B cell (primary cell): ENCODE measurements around the gene ATP8B2. TPM values are rescaled to one million over a fixed set of nuclear protein-coding genes. Genes with fewer than 3 reads are reported as not detected.

ENCODE experiments used
- ATAC-seq: fragments of 200-7000 bp; cut with Tn5 transposase; one replicate; pipeline ENCODE4 v1.10.0; 2021; ENCODE audit warnings: low read depth, mild to moderate bottlenecking, moderate number of reproducible peaks, moderate library complexity
- CTCF ChIA-PET: fragments of 350-600 bp; sonication (Branson Sonifier 250); formaldehyde crosslinking; loops from one replicate; lab custom pipeline; 2021; ENCODE audit warnings: antibody characterized with exemption, inconsistent platforms; lab: Charles Lee
- POLR2A ChIA-PET: fragments of 350-600 bp; sonication (Branson Sonifier 250); formaldehyde crosslinking; loops from one replicate; lab custom pipeline; 2021; ENCODE audit warnings: antibody characterized with exemption; lab: Charles Lee
- DNase-seq: peaks from one replicate; pipeline ENCODE4 v3.0.0; 2013
- H2AFZ ChIP-seq: 2 replicates; pipeline ENCODE4 v1.6.1; 2012; ENCODE audit warnings: mild to moderate bottlenecking, low read depth, low read length; ENCODE audit not compliant: insufficient read depth, poor library complexity, severe bottlenecking
- H3K27ac ChIP-seq, 2 donors: 1 replicate in 1 of 2; 2 replicates in 1 of 2; pipeline ENCODE4 v1.5.1; 2012 to 2013; ENCODE audit warnings: low read length in 2 of 2, mild to moderate bottlenecking in 2 of 2, moderate library complexity in 1 of 2
- H3K27me3 ChIP-seq, 4 experiments: fragments of 200-600 bp in 1 of 4; sonication (generic) in 1 of 4; replicated peaks in 1 of 4; 1 replicate in 2 of 4; 2 replicates in 2 of 4; pipeline versions ENCODE4 v1.6.1 to v1.7.0; 2013 to 2016; ENCODE audit warnings: low read length in 3 of 4, mild to moderate bottlenecking in 2 of 4, mixed read lengths in 1 of 4, moderate library complexity in 1 of 4; ENCODE audit not compliant: insufficient read depth in 4 of 4, control insufficient read depth in 3 of 4; ENCODE audit errors: control extremely low read depth in 1 of 4
- H3K36me3 ChIP-seq, 2 experiments: replicated peaks in 1 of 2; 1 replicate in 1 of 2; 2 replicates in 1 of 2; pipeline versions ENCODE4 v1.6.1 to v1.7.1; 2013; ENCODE audit warnings: low read length in 1 of 2; ENCODE audit not compliant: insufficient read depth in 2 of 2, control insufficient read depth in 1 of 2; ENCODE audit errors: control extremely low read depth in 1 of 2, extremely low read depth in 1 of 2
- H3K4me1 ChIP-seq, 2 donors: fragments of 200-600 bp in 1 of 2; sonication (generic) in 1 of 2; 1 replicate in 1 of 2; 2 replicates in 1 of 2; pipeline versions ENCODE4 v1.5.1 to v1.6.1; 2013 to 2017; ENCODE audit warnings: low read length in 2 of 2; ENCODE audit not compliant: control insufficient read depth in 2 of 2, insufficient read depth in 2 of 2
- H3K4me2 ChIP-seq: replicated peaks from 2 replicates; pipeline ENCODE3; 2012; ENCODE audit warnings: mild to moderate bottlenecking, low read depth, low read length; ENCODE audit not compliant: poor library complexity, severe bottlenecking
- H3K4me3 ChIP-seq, 5 experiments: fragments of 200-600 bp in 1 of 5; sonication (generic) in 1 of 5; 1 replicate in 3 of 5; 2 replicates in 2 of 5; pipeline versions ENCODE4 v1.5.1 to v1.7.0; 2011 to 2016; ENCODE audit warnings: low read length in 4 of 5, mild to moderate bottlenecking in 4 of 5, low read depth in 2 of 5, control low read depth in 1 of 5, moderate library complexity in 1 of 5; ENCODE audit not compliant: insufficient read depth in 1 of 5; ENCODE audit errors: control extremely low read depth in 1 of 5, extremely low read depth in 1 of 5
- H3K79me2 ChIP-seq: fragments of 200-600 bp; sonication (generic); one replicate; pipeline ENCODE4 v1.6.0; 2016; ENCODE audit warnings: low read length; ENCODE audit not compliant: control insufficient read depth, insufficient read depth
- H3K9ac ChIP-seq: fragments of 200-600 bp; sonication (generic); 2 replicates; pipeline ENCODE4 v1.6.1; 2017; ENCODE audit warnings: mild to moderate bottlenecking, low read length, moderate library complexity
- H3K9me3 ChIP-seq, 3 donors: one replicate each; pipeline versions ENCODE4 v1.6.1 to v1.7.1; 2013; ENCODE audit warnings: low read length in 2 of 3; ENCODE audit not compliant: control insufficient read depth in 2 of 3, insufficient read depth in 1 of 3; ENCODE audit errors: control extremely low read depth in 1 of 3
- H4K20me1 ChIP-seq: 2 replicates; pipeline ENCODE4 v1.6.0; 2012; ENCODE audit warnings: mild to moderate bottlenecking, low read length; ENCODE audit not compliant: insufficient read depth, control insufficient read depth, poor library complexity, severe bottlenecking
- H3K27ac Mint-ChIP-seq: one replicate; pipeline ENCODE4 v1.8.0; 2021; ENCODE audit warnings: mixed read lengths
- H3K27me3 Mint-ChIP-seq: one replicate; pipeline ENCODE4 v1.8.0; 2021; ENCODE audit warnings: mixed read lengths
- H3K4me1 Mint-ChIP-seq: one replicate; pipeline ENCODE4 v1.8.0; 2021; ENCODE audit warnings: mixed read lengths
- H3K4me3 Mint-ChIP-seq: one replicate; pipeline ENCODE4 v1.8.0; 2021; ENCODE audit warnings: mixed read lengths
- H3K9me3 Mint-ChIP-seq: one replicate; pipeline ENCODE4 v1.8.0; 2022; ENCODE audit warnings: mixed read lengths; ENCODE audit not compliant: insufficient read depth
- CTCF ChIP-seq: fragments of 200-600 bp; IDR thresholded peaks from one replicate; pipeline ENCODE4 v1.8.0; 2022; ENCODE audit warnings: antibody characterized with exemption, mild to moderate bottlenecking
- EZH2 ChIP-seq: IDR thresholded peaks from 2 replicates; pipeline ENCODE4 v1.6.1; 2012; ENCODE audit warnings: borderline replicate concordance, low read depth, mild to moderate bottlenecking, moderate library complexity, low read length; ENCODE audit not compliant: insufficient read depth, poor library complexity, severe bottlenecking
- WGBS: methylation state at CpG from one replicate; pipeline ENCODE4 v1.1.5; 2013; ENCODE audit warnings: missing lambda C conversion rate; ENCODE audit not compliant: insufficient coverage; 5-methylcytosine and 5-hydroxymethylcytosine counted together
- intact Hi-C: fragments of 100-400 bp; cut with micrococcal nuclease; formaldehyde crosslinking; loops from one replicate; pipeline ENCODE4 v1.10.0; 2022
- polyA plus RNA-seq: library from polyadenylated mRNA; depleted of rRNA; stranded (reverse); fragments of >200 nt; gene quantifications from 2 replicates; pipeline ENCODE4 v1.2.3, GENCODE V29; 2012
- total RNA-seq, 2 donors: library from RNA; stranded (reverse); fragments of 120-200 nt in 1 of 2; gene quantifications; 1 replicate in 1 of 2; 2 replicates in 1 of 2; pipeline versions ENCODE4 v1.2.3 to v1.2.4, GENCODE V29; 2013 to 2022

ATP8B2 gene
- total and polyA plus RNA-seq, 2 donors (not counting 1 experiment from before 2014, with no cell fraction given) = 31.1 to 50.2 TPM

- no peak for TF ChIP-seq CTCF
- ChIA-PET POLR2A (interaction anchor here (0.6 kb wide), 1 partner anchor 489 kb away, joined by 5 read pairs; no protein-coding TSS in a partner anchor), CTCF (no interaction called here)
- no peaks in the 10 kb centered on the region for H3K27me3 ChIP-seq
- H3K4me2 ChIP-seq = no peak overlapping the region
- H3K4me1 ChIP-seq = peaks cover 0 to 7% of the 10 kb centered on the region in 2 donors
- no peak overlapping the region for H3K9ac ChIP-seq
- H3K36me3 ChIP-seq = no peaks in the 10 kb centered on the region
- no peak for ATAC-seq
- intact Hi-C loops = no loop called here
- H3K27ac ChIP-seq = no peak overlapping the region
- no peak for DNase-seq
- Mint-ChIP-seq H3K4me1 (peaks cover 6% of the 10 kb centered on the region), H3K9me3 (no peaks in the 10 kb centered on the region), H3K4me3 (no peak overlapping the region), H3K27ac (no peak overlapping the region), H3K27me3 (no peaks in the 10 kb centered on the region)
- peaks cover 0 to 7% (median 0%) of the 10 kb centered on the region in 3 donors for H3K9me3 ChIP-seq
- 94% methylated on average over 5 of the region's 9 CpGs for WGBS
- no peak overlapping the region for H2AFZ ChIP-seq
- H4K20me1 ChIP-seq = no peaks in the 10 kb centered on the region
- no peak overlapping the region for H3K4me3 ChIP-seq
- H3K79me2 ChIP-seq = no peaks in the 10 kb centered on the region
Measured at GRCh38 chr1:154391086-154391770, 65.9 kb downstream of the ATP8B2 start.

- Histone ChIP-seq H3K27me3 (no peaks in the 10 kb centered on the region), H2AFZ (no peak overlapping the region), H3K4me2 (no peak overlapping the region), H3K36me3 (no peaks in the 10 kb centered on the region), H3K79me2 (no peaks in the 10 kb centered on the region), H3K4me3 (no peak overlapping the region), H4K20me1 (no peaks in the 10 kb centered on the region), H3K27ac (no peak overlapping the region), H3K4me1 (peaks cover 0 to 7% of the 10 kb centered on the region in 2 donors), H3K9me3 (peaks cover 0 to 7% (median 0%) of the 10 kb centered on the region in 3 donors), H3K9ac (no peak overlapping the region)
- Mint-ChIP-seq H3K27ac (no peak overlapping the region), H3K27me3 (peaks cover 4% of the 10 kb centered on the region), H3K4me1 (peaks cover 1% of the 10 kb centered on the region), H3K4me3 (no peak overlapping the region), H3K9me3 (no peaks in the 10 kb centered on the region)
- DNase-seq (no peak), ATAC-seq (no peak)
- WGBS = 78% methylated on average over 2 of the region's 4 CpGs
- intact Hi-C loops = no loop called here
- CTCF ChIA-PET = no interaction called here
- no peak for TF ChIP-seq CTCF
- no peak for TF ChIP-seq EZH2
- POLR2A ChIA-PET = interaction anchor here (0.6 kb wide), 1 partner anchor 12 kb away, joined by 6 read pairs; no protein-coding TSS in a partner anchor
Measured at GRCh38 chr1:154398141-154398540, 72.8 kb downstream of the ATP8B2 start.
